MM.1S (cell line): ENCODE measurements around the gene ANKRD44.

Source experiments
- EZH2 ChIP-seq: fragments of 300-600 bp; sonication (generic); optimal IDR thresholded peaks from 2 replicates; pipeline ENCODE3; 2017; ENCODE audit warnings: low read depth, mild to moderate bottlenecking, antibody characterized with exemption, low read length, mixed read lengths
- EZH2phosphoT487 ChIP-seq: fragments of 300-600 bp; sonication (generic); IDR thresholded peaks from 2 replicates; pipeline ENCODE4 v1.6.1; 2018; ENCODE audit warnings: antibody characterized with exemption, low read length
- TF ChIP-seq, protein P1 (sequence below): fragments of 300-600 bp; sonication (generic); IDR thresholded peaks from 2 replicates; pipeline ENCODE4 v1.5.1; 2016; ENCODE audit warnings: antibody characterized with exemption, low read length, mixed read lengths

DNA sequence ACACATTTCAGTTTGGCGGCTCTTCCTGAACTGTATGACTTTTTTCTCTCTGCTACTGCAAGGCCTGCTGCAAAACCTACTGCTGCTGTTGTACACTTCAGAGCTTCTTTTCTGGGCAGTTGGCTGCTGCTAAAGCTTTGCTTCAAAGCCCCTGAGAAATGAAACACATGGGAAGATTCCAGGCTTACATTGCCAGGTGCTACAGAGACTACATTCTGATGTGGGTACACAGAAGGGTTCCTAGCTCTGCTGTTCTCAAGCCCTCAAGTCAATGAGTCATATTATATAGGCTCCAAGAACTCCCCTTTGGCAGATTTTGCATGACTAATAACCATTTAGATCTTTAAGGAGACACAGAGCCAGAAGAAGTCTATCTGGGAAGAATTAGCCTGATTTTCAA, 371.2 kb downstream of the ANKRD44 start:
- TF ChIP-seq, protein P1, sequence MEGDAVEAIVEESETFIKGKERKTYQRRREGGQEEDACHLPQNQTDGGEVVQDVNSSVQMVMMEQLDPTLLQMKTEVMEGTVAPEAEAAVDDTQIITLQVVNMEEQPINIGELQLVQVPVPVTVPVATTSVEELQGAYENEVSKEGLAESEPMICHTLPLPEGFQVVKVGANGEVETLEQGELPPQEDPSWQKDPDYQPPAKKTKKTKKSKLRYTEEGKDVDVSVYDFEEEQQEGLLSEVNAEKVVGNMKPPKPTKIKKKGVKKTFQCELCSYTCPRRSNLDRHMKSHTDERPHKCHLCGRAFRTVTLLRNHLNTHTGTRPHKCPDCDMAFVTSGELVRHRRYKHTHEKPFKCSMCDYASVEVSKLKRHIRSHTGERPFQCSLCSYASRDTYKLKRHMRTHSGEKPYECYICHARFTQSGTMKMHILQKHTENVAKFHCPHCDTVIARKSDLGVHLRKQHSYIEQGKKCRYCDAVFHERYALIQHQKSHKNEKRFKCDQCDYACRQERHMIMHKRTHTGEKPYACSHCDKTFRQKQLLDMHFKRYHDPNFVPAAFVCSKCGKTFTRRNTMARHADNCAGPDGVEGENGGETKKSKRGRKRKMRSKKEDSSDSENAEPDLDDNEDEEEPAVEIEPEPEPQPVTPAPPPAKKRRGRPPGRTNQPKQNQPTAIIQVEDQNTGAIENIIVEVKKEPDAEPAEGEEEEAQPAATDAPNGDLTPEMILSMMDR: no peak
- TF ChIP-seq EZH2: no peak
- no peak for TF ChIP-seq EZH2phosphoT487
